Neural cell (in vitro differentiated cells): ENCODE results near the gene IKZF1. TPM values are rescaled to one million over a fixed set of nuclear protein-coding genes. Genes with fewer than 3 reads are reported as not detected.

ENCODE experiments used
- H2AFZ ChIP-seq: fragments of 200-600, 300-800 bp; sonication (generic), shearing (Covaris generic); 2 replicates; pipeline ENCODE4 v1.6.0; 2014; ENCODE audit warnings: low read depth, mild to moderate bottlenecking, antibody characterized with exemption, low read length, moderate library complexity
- H3F3A ChIP-seq: fragments of 200-600 bp; shearing (Covaris generic); 2 replicates; pipeline ENCODE4 v1.6.1; 2016; ENCODE audit warnings: mild to moderate bottlenecking, moderate library complexity, mixed read lengths, antibody characterized with exemption, low read length; ENCODE audit not compliant: insufficient read depth, poor library complexity, severe bottlenecking
- H3K27ac ChIP-seq: fragments of 200-600, 300-800 bp; sonication (generic), shearing (Covaris generic); 2 replicates; pipeline ENCODE4 v1.5.1; 2014; ENCODE audit warnings: mild to moderate bottlenecking, low read length, moderate library complexity
- H3K27me3 ChIP-seq: fragments of 300-800, 200-600 bp; sonication (generic), shearing (Covaris generic); 2 replicates; pipeline ENCODE4 v1.6.0; 2014; ENCODE audit warnings: mild to moderate bottlenecking, low read depth, low read length, moderate library complexity; ENCODE audit not compliant: insufficient read depth
- H3K36me3 ChIP-seq: fragments of 300-800, 200-600 bp; sonication (generic), shearing (Covaris generic); 2 replicates; pipeline ENCODE4 v1.5.1; 2014; ENCODE audit warnings: mild to moderate bottlenecking, antibody characterized with exemption, low read length, moderate library complexity; ENCODE audit not compliant: insufficient read depth
- H3K4me2 ChIP-seq: fragments of 300-800, 200-600 bp; sonication (generic), shearing (Covaris generic); 2 replicates; pipeline ENCODE4 v1.6.0; 2014; ENCODE audit warnings: mild to moderate bottlenecking, low read length
- H3K4me3 ChIP-seq: fragments of 300-800, 200-600 bp; sonication (generic), shearing (Covaris generic); 2 replicates; pipeline ENCODE4 v1.5.1; 2014; ENCODE audit warnings: mild to moderate bottlenecking, low read length, moderate library complexity
- H3K79me2 ChIP-seq: fragments of 200-600 bp; shearing (Covaris generic); replicated peaks from 2 replicates; pipeline ENCODE4 v1.6.0; 2014; ENCODE audit warnings: mild to moderate bottlenecking, low read length, moderate library complexity; ENCODE audit not compliant: insufficient read depth
- H3K9ac ChIP-seq: fragments of 300-800, 200-600 bp; sonication (generic), shearing (Covaris generic); 2 replicates; pipeline ENCODE4 v1.6.1; 2016; ENCODE audit warnings: mild to moderate bottlenecking, low read length, mixed read lengths
- H3K9me2 ChIP-seq: fragments of 200-600 bp; shearing (Covaris generic); 2 replicates; pipeline ENCODE4 v1.6.1; 2016; ENCODE audit warnings: mild to moderate bottlenecking, low read length, mixed read lengths; ENCODE audit not compliant: insufficient read depth
- H3K9me3 ChIP-seq: fragments of 200-600, 300-800 bp; sonication (generic), shearing (Covaris generic); 2 replicates; pipeline ENCODE4 v1.6.1; 2016; ENCODE audit warnings: mild to moderate bottlenecking, mixed run types, low read length, moderate library complexity, mixed read lengths
- H4K20me1 ChIP-seq: fragments of 200-600 bp; shearing (Covaris generic); 2 replicates; pipeline ENCODE4 v1.6.1; 2016; ENCODE audit warnings: mild to moderate bottlenecking, mixed run types; ENCODE audit not compliant: insufficient read depth
- EP300 ChIP-seq: fragments of 450-650 bp; conservative IDR thresholded peaks from 2 replicates; pipeline ENCODE4 v1.6.1; 2014; ENCODE audit warnings: antibody characterized with exemption, mild to moderate bottlenecking, moderate library complexity; ENCODE audit not compliant: poor library complexity, severe bottlenecking
- EZH2 ChIP-seq: fragments of 200-600, 300-800 bp; shearing (Covaris generic), sonication (generic); IDR thresholded peaks from 2 replicates; pipeline ENCODE4 v1.6.1; 2014; ENCODE audit warnings: antibody characterized with exemption, low read length, borderline replicate concordance, mild to moderate bottlenecking; ENCODE audit not compliant: insufficient read depth, poor library complexity, severe bottlenecking
- MXI1 ChIP-seq: fragments of 450-650 bp; conservative IDR thresholded peaks from 2 replicates; pipeline ENCODE4 v1.6.1; 2014; ENCODE audit warnings: antibody characterized with exemption, mild to moderate bottlenecking; ENCODE audit not compliant: poor library complexity, severe bottlenecking
- POLR2AphosphoS5 ChIP-seq: IDR thresholded peaks from 2 replicates; pipeline ENCODE4 v1.6.1; 2012
- RAD21 ChIP-seq: fragments of 450-650 bp; conservative IDR thresholded peaks from 2 replicates; pipeline ENCODE4 v1.6.1; 2014; ENCODE audit warnings: antibody characterized with exemption, mild to moderate bottlenecking, moderate library complexity
- SMC3 ChIP-seq: fragments of 450-650 bp; conservative IDR thresholded peaks from 2 replicates; pipeline ENCODE4 v1.6.1; 2014; ENCODE audit warnings: antibody characterized with exemption, mild to moderate bottlenecking, moderate library complexity; ENCODE audit not compliant: poor library complexity
- TAF1 ChIP-seq: IDR thresholded peaks from 2 replicates; pipeline ENCODE4 v1.6.1; 2012; ENCODE audit warnings: low read depth
- polyA plus RNA-seq: library from polyadenylated mRNA; depleted of rRNA; stranded (reverse); fragments of >200 nt; gene quantifications from 2 replicates; pipeline ENCODE4 v1.2.3, GENCODE V29; 2014
- TF ChIP-seq, protein P1 (sequence below): fragments of 450-650 bp; IDR thresholded peaks from 2 replicates; pipeline ENCODE4 v1.5.1; 2014; ENCODE audit warnings: antibody characterized with exemption, mild to moderate bottlenecking, moderate library complexity; ENCODE audit not compliant: poor library complexity, severe bottlenecking
- TF ChIP-seq, protein P2 (sequence below): IDR thresholded peaks from 2 replicates; pipeline ENCODE4 v1.6.1; 2012; ENCODE audit warnings: borderline replicate concordance

IKZF1 gene
- polyA plus RNA-seq, 1 donor from 2014 or later = 0.24 TPM

GRCh38 chr7:50264908-50265307 is 39.6 kb upstream of the IKZF1 start:
- TF ChIP-seq EZH2 (no peak), RAD21 (no peak), TAF1 (no peak), SMC3 (no peak), EP300 (no peak), POLR2AphosphoS5 (no peak), MXI1 (no peak)
- TF ChIP-seq, protein P1, sequence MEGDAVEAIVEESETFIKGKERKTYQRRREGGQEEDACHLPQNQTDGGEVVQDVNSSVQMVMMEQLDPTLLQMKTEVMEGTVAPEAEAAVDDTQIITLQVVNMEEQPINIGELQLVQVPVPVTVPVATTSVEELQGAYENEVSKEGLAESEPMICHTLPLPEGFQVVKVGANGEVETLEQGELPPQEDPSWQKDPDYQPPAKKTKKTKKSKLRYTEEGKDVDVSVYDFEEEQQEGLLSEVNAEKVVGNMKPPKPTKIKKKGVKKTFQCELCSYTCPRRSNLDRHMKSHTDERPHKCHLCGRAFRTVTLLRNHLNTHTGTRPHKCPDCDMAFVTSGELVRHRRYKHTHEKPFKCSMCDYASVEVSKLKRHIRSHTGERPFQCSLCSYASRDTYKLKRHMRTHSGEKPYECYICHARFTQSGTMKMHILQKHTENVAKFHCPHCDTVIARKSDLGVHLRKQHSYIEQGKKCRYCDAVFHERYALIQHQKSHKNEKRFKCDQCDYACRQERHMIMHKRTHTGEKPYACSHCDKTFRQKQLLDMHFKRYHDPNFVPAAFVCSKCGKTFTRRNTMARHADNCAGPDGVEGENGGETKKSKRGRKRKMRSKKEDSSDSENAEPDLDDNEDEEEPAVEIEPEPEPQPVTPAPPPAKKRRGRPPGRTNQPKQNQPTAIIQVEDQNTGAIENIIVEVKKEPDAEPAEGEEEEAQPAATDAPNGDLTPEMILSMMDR = no peak
- TF ChIP-seq, protein P2, sequence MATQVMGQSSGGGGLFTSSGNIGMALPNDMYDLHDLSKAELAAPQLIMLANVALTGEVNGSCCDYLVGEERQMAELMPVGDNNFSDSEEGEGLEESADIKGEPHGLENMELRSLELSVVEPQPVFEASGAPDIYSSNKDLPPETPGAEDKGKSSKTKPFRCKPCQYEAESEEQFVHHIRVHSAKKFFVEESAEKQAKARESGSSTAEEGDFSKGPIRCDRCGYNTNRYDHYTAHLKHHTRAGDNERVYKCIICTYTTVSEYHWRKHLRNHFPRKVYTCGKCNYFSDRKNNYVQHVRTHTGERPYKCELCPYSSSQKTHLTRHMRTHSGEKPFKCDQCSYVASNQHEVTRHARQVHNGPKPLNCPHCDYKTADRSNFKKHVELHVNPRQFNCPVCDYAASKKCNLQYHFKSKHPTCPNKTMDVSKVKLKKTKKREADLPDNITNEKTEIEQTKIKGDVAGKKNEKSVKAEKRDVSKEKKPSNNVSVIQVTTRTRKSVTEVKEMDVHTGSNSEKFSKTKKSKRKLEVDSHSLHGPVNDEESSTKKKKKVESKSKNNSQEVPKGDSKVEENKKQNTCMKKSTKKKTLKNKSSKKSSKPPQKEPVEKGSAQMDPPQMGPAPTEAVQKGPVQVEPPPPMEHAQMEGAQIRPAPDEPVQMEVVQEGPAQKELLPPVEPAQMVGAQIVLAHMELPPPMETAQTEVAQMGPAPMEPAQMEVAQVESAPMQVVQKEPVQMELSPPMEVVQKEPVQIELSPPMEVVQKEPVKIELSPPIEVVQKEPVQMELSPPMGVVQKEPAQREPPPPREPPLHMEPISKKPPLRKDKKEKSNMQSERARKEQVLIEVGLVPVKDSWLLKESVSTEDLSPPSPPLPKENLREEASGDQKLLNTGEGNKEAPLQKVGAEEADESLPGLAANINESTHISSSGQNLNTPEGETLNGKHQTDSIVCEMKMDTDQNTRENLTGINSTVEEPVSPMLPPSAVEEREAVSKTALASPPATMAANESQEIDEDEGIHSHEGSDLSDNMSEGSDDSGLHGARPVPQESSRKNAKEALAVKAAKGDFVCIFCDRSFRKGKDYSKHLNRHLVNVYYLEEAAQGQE = no peak
- Histone ChIP-seq H3K27ac (no peak overlapping the region), H3K79me2 (no peaks in the 10 kb centered on the region), H3F3A (no peaks in the 10 kb centered on the region), H4K20me1 (no peaks in the 10 kb centered on the region), H3K27me3 (no peaks in the 10 kb centered on the region), H3K36me3 (no peaks in the 10 kb centered on the region), H3K4me2 (no peak overlapping the region), H2AFZ (no peak overlapping the region), H3K9me3 (no peaks in the 10 kb centered on the region), H3K4me3 (no peak overlapping the region), H3K9ac (no peak overlapping the region), H3K9me2 (no peaks in the 10 kb centered on the region)

DNA sequence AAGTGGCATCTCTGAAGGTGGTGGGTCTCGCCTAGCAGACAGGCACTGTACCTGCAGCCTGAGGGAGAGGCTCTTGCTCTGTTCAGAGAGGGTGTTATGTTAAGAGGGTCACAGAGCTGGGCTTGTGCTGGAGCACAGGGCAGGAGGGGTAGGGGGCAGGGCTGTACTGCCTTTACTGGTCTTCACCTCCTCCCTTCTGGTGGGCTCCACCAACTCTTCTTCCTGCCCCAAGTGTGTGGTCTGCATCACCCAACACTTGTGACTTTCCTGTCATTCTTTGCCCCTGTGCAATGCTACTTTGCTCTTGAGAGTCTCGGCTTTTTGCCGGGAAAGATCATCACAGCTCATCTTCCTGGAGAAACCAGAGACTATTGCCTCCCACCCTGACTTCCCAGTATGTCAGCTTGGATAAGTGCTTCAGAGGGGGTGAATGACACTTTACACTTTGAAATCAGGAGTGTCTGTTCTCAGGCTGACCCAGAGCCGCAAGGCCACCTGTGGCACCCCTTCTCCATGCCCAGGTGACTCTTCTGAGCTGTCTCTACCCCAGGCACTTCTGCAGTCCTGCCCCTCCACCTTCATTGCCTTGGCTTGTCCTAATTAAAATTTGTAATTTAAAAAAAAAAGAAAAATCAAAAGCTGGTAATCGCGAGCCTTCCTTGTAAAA is 38.4 kb upstream of the IKZF1 start:
- Histone ChIP-seq H3K9me3 (no peaks in the 10 kb centered on the region), H3K27me3 (no peaks in the 10 kb centered on the region), H3K36me3 (no peaks in the 10 kb centered on the region), H3K27ac (no peak overlapping the region), H4K20me1 (no peaks in the 10 kb centered on the region), H3K9me2 (no peaks in the 10 kb centered on the region), H3K9ac (no peak overlapping the region), H3K4me3 (no peak overlapping the region), H3K4me2 (no peak overlapping the region), H3F3A (no peaks in the 10 kb centered on the region), H2AFZ (no peak overlapping the region), H3K79me2 (no peaks in the 10 kb centered on the region)
- TF ChIP-seq TAF1 (no peak), POLR2AphosphoS5 (no peak), EZH2 (no peak)
